Measurements from ENCODE around the gene ZDHHC13. TPM values are rescaled to one million over a fixed set of nuclear protein-coding genes. Genes with fewer than 3 reads are reported as not detected.

The ZDHHC13 gene
- total and polyA plus RNA-seq, 2 of the 4 experiments (the other 2 are of a cell fraction) = 7.2 to 15.1 TPM

- ChIA-PET POLR2A (ENCODE audit: unreplicated experiment) (no interaction called here), CTCF (no interaction called here)
- Histone ChIP-seq H3K9me1 (ENCODE audit: insufficient read depth, low read length) (0 out of 2 replicates have a peak, but pooled peaks cover 2% of the 10 kb centered on the region), H2BK15ac (ENCODE audit: low read depth, low read length) (no peak overlapping the region), H2AK9ac (replicated peaks; ENCODE audit: low read depth, low read length, poor library complexity) (no peak overlapping the region), H3K4ac (ENCODE audit: low read depth, low read length) (no peak overlapping the region), H3K79me1 (ENCODE audit: low read depth in 1 of 2, low read length in 2 of 2) (no peaks in the 10 kb centered on the region; a peak in 1 of 4 replicates), H4K20me1 (ENCODE audit: insufficient read depth, low read length) (no peaks in the 10 kb centered on the region), H4K5ac (ENCODE audit: low read depth, low read length) (no peak overlapping the region), H2AK5ac (ENCODE audit: low read depth, low read length) (no peak overlapping the region), H3K23ac (ENCODE audit: low read depth, low read length) (no peak overlapping the region), H2AFZ (replicated peaks; ENCODE audit: low read length, poor library complexity) (no peak overlapping the region), H3K27me3 (ENCODE audit: control insufficient read depth, insufficient read depth, low read length) (no peaks in the 10 kb centered on the region), H3K18ac (ENCODE audit: low read depth, low read length) (no peak overlapping the region), H3K56ac (ENCODE audit: extremely low read depth, insufficient read depth, low read length) (no peak overlapping the region), H2BK5ac (ENCODE audit: low read depth, low read length, poor library complexity, severe bottlenecking) (no peak overlapping the region), H3K9me3 (ENCODE audit: control insufficient read depth, insufficient read depth, low read length) (no peaks in the 10 kb centered on the region), H4K91ac (ENCODE audit: insufficient read depth, low read depth, low read length) (no peak overlapping the region), H3K27ac (ENCODE audit: insufficient read depth, low read length) (no peak overlapping the region), H3K14ac (replicated peaks; ENCODE audit: low read depth, low read length) (no peak overlapping the region), H3K4me2 (ENCODE audit: low read depth, low read length) (no peak overlapping the region), H3K4me3 (ENCODE audit: insufficient read depth, low read depth, low read length) (no peak overlapping the region), H3K9ac (ENCODE audit: low read depth, low read length) (no peak overlapping the region), H2BK20ac (ENCODE audit: low read depth, low read length) (no peak overlapping the region), H2BK120ac (ENCODE audit: low read depth, low read length) (no peak overlapping the region), H3K36me3 (ENCODE audit: control insufficient read depth, insufficient read depth, low read length) (peaks cover 12% of the 10 kb centered on the region), H3K4me1 (ENCODE audit: control insufficient read depth, insufficient read depth, low read length) (0 out of 2 replicates have a peak, but pooled peaks cover 1% of the 10 kb centered on the region), H4K8ac (ENCODE audit: low read depth in 2 of 2, low read length in 2 of 2) (no peak overlapping the region)
- no peak for DNase-seq
- TF ChIP-seq FOS (IDR thresholded peaks at IDR 0.05; ENCODE audit: low read depth, low read length) = no peak
- TF ChIP-seq RFX5 (IDR thresholded peaks at IDR 0.05; ENCODE audit: low read depth, low read length) = no peak
- no peak for TF ChIP-seq CTCF (conservative IDR thresholded peaks at IDR 0.05; ENCODE audit: low read depth, low read length)
- TF ChIP-seq RAD21 (IDR thresholded peaks at IDR 0.05; ENCODE audit: low read length) = no peak
- no peak for TF ChIP-seq CEBPB (IDR thresholded peaks at IDR 0.05; ENCODE audit: low read depth, low read length)
- dilution Hi-C loops (cut with HindIII; ENCODE audit: low sequenced_read_pairs, unreplicated experiment) (no loop called here), in situ Hi-C loops (cut with MboI; ENCODE audit: low sequenced_read_pairs) (no loop called here), intact Hi-C loops (cut with micrococcal nuclease) (no loop called here)
- BruUV-seq (replicated peaks) = no TSS peak
- no peak for ATAC-seq (ENCODE audit: low read depth)
- no CpG with 5 or more reads among the region's 2 CpGs for WGBS, 2 experiments (ENCODE audit: extremely low coverage in 2 of 2, insufficient read length in 1 of 2)
Measured at GRCh38 chr11:19168090-19168489, 51.1 kb downstream of the ZDHHC13 start.
